GM12878 (cell line): Measurements from ENCODE around the gene PHKG2. TPM values are rescaled to one million over a fixed set of nuclear protein-coding genes. Genes with fewer than 3 reads are reported as not detected.

Experiments used
- ATAC-seq: fragments of 200-7000 bp; cut with Tn5 transposase; 3 replicates; pipeline ENCODE4 v1.9.1; 2020; ENCODE audit warnings: mild to moderate bottlenecking, moderate library complexity
- BruUV-seq: library from RNA; stranded (reverse); fragments of 400-500 nt; replicated peaks from 2 replicates; lab custom pipeline; 2021; lab: Mats Ljungman, UMichigan
- CTCF ChIA-PET: fragments of 300-600 bp; sonication (Branson Sonifier 250); formaldehyde crosslinking; extraction: SDS; loops from one replicate; lab custom pipeline; 2021; ENCODE audit warnings: inconsistent platforms; lab: Yijun Ruan, JAX
- POLR2A ChIA-PET: fragments of 350-600 bp; formaldehyde crosslinking; extraction: SDS; loops from one replicate; lab custom pipeline; 2021; ENCODE audit warnings: inconsistent platforms; lab: Charles Lee
- RAD21 ChIA-PET: fragments of 300-600 bp; sonication (Branson Sonifier 250); formaldehyde crosslinking; loops from one replicate; lab custom pipeline; 2023; ENCODE audit warnings: antibody characterized with exemption; ENCODE audit not compliant: unreplicated experiment; lab: Charles Lee
- SMC1A ChIA-PET: fragments of 300-600 bp; sonication (Branson Sonifier 250); formaldehyde crosslinking; loops from one replicate; lab custom pipeline; 2023; ENCODE audit not compliant: unreplicated experiment, uncharacterized antibody; lab: Charles Lee
- DNase-seq: peaks from one replicate; pipeline ENCODE4 v3.0.0-alpha.2; 2011; ENCODE audit warnings: low read depth, low spot score
- FAIRE-seq: peaks from 3 replicates; lab custom pipeline; 2011; peaks lifted over from hg19 to GRCh38; lab: Jason Lieb, UNC
- H2AFZ ChIP-seq: 2 replicates; pipeline ENCODE4 v1.6.0; 2011; ENCODE audit warnings: low read depth, low read length, control low read depth; ENCODE audit not compliant: control insufficient read depth
- H3K27ac ChIP-seq: 2 replicates; pipeline ENCODE4 v1.5.1; 2011; ENCODE audit warnings: control low read depth; ENCODE audit not compliant: control insufficient read depth, insufficient read depth
- H3K27me3 ChIP-seq, 2 experiments: replicated peaks in 1 of 2; 2 replicates each; pipeline versions ENCODE4 v1.6.0 to v1.6.1; 2011; ENCODE audit warnings: low read length in 1 of 2; ENCODE audit not compliant: control insufficient read depth in 2 of 2, insufficient read depth in 2 of 2
- H3K36me3 ChIP-seq, 2 experiments: 2 replicates each; pipeline ENCODE4 v1.5.1; 2011; ENCODE audit warnings: low read length in 1 of 2; ENCODE audit not compliant: control insufficient read depth in 2 of 2, insufficient read depth in 2 of 2
- H3K4me1 ChIP-seq: 2 replicates; pipeline ENCODE4 v1.6.1; 2011; ENCODE audit warnings: mild to moderate bottlenecking, low read length, moderate library complexity, mixed read lengths; ENCODE audit not compliant: control insufficient read depth, insufficient read depth
- H3K4me2 ChIP-seq: 2 replicates; pipeline ENCODE4 v1.6.0; 2011; ENCODE audit warnings: control low read depth; ENCODE audit not compliant: control insufficient read depth, insufficient read depth
- H3K4me3 ChIP-seq: fragments of 200-600 bp; sonication (generic); 2 replicates; pipeline ENCODE4 v1.5.1; 2016
- H3K79me2 ChIP-seq: 2 replicates; pipeline ENCODE4 v1.6.0; 2011; ENCODE audit warnings: low read length; ENCODE audit not compliant: control insufficient read depth, insufficient read depth
- H3K9ac ChIP-seq: 2 replicates; pipeline ENCODE4 v1.8.0; 2011; ENCODE audit warnings: low read length, control low read depth, mixed read lengths; ENCODE audit not compliant: control insufficient read depth, insufficient read depth
- H3K9me3 ChIP-seq: replicated peaks from 3 replicates; pipeline ENCODE4 v1.5.1; 2011; ENCODE audit warnings: mild to moderate bottlenecking, low read length; ENCODE audit not compliant: control insufficient read depth, insufficient read depth
- H4K20me1 ChIP-seq: 2 replicates; pipeline ENCODE4 v1.6.0; 2011; ENCODE audit not compliant: control insufficient read depth, insufficient read depth
- ASH2L ChIP-seq: fragments of 300-600, 200-600 bp; sonication (generic); IDR thresholded peaks from 2 replicates; pipeline ENCODE4 v1.6.1; 2017; ENCODE audit warnings: low read depth, mild to moderate bottlenecking, borderline replicate concordance
- ESRRA ChIP-seq: IDR thresholded peaks from 2 replicates; pipeline ENCODE4 v1.6.1; 2012; ENCODE audit warnings: mild to moderate bottlenecking, low read length, improper control_type of control experiment
- FOXM1 ChIP-seq: IDR thresholded peaks from 2 replicates; pipeline ENCODE4 v1.6.1; 2012; ENCODE audit warnings: low read depth, mild to moderate bottlenecking, inconsistent platforms, low read length, moderate library complexity
- HDAC6 ChIP-seq: fragments of 200-600 bp; sonication (generic); IDR thresholded peaks from one replicate; pipeline ENCODE4 v1.8.0; 2017; ENCODE audit warnings: antibody characterized with exemption; ENCODE audit not compliant: unreplicated experiment
- IRF4 ChIP-seq: IDR thresholded peaks from 2 replicates; pipeline ENCODE4 v1.6.1; 2011; ENCODE audit warnings: low read depth, low read length
- MEF2A ChIP-seq: IDR thresholded peaks from 2 replicates; pipeline ENCODE4 v1.6.1; 2011; ENCODE audit warnings: low read depth, mild to moderate bottlenecking, low read length, moderate library complexity; ENCODE audit not compliant: insufficient read depth
- NFXL1 ChIP-seq: fragments of 450-650 bp; IDR thresholded peaks from 2 replicates; pipeline ENCODE4 v1.6.1; 2017; ENCODE audit warnings: antibody characterized with exemption, mild to moderate bottlenecking, borderline replicate concordance
- PKNOX1 ChIP-seq: fragments of 450-650 bp; IDR thresholded peaks from 2 replicates; pipeline ENCODE4 v1.6.1; 2016; ENCODE audit warnings: mild to moderate bottlenecking
- POLR2A ChIP-seq: IDR thresholded peaks from 2 replicates; pipeline ENCODE4 v1.6.1; 2011; ENCODE audit warnings: low read depth, mild to moderate bottlenecking, low read length
- PRDM15 ChIP-seq: fragments of 450-650 bp; formaldehyde crosslinking; IDR thresholded peaks from 2 replicates; pipeline ENCODE4 v1.4.0; 2020; ENCODE audit warnings: mild to moderate bottlenecking, moderate library complexity
- YY1 ChIP-seq: IDR thresholded peaks from 2 replicates; pipeline ENCODE4 v1.6.1; 2011; ENCODE audit warnings: low read depth, mild to moderate bottlenecking, low read length
- ZNF207 ChIP-seq: fragments of 450-650 bp; IDR thresholded peaks from 2 replicates; pipeline ENCODE4 v1.6.1; 2014; ENCODE audit warnings: antibody characterized with exemption, mild to moderate bottlenecking, borderline replicate concordance
- ZNF217 ChIP-seq: fragments of 450-650 bp; IDR thresholded peaks from 2 replicates; pipeline ENCODE4 v1.6.1; 2017; ENCODE audit warnings: antibody characterized with exemption, mild to moderate bottlenecking
- WGBS: methylation state at CpG from one replicate; pipeline ENCODE4 v1.1.6; 2016; ENCODE audit warnings: low lambda C conversion rate; ENCODE audit not compliant: insufficient replicate concordance, insufficient coverage; ENCODE audit errors: missing lambda C conversion rate; 5-methylcytosine and 5-hydroxymethylcytosine counted together
- in situ Hi-C: fragments of 300-500 bp; cut with MboI; formaldehyde crosslinking; loops from 9 replicates; pipeline ENCODE4 v1.14.3; 2018; ENCODE audit warnings: mixed read lengths
- intact Hi-C: fragments of 100-400 bp; cut with micrococcal nuclease; formaldehyde crosslinking; loops from one replicate; pipeline ENCODE4 v1.14.2; 2022; ENCODE audit not compliant: unreplicated experiment
- polyA plus RNA-seq, 11 experiments: library from polyadenylated mRNA; depleted of rRNA in 4 of 11; unstranded in 6 of 11; stranded (reverse) in 5 of 11; fragments of >200 nt; fragmentation: Nextera tagmentation in 4 of 11; fragmentation: Illumina TruSeq in 1 of 11; extraction: Ambion mirVana in 4 of 11; extraction: Trizol in 1 of 11; gene quantifications; 1 replicate in 1 of 11; 2 replicates in 10 of 11; pipeline versions ENCODE4 v1.2.1 to v1.2.3, GENCODE V29; 2011 to 2016; ENCODE audit warnings: inconsistent platforms in 2 of 11, missing spikeins in 2 of 11, low read depth in 1 of 11
- total RNA-seq, 4 experiments: library from RNA; depleted of rRNA in 3 of 4; stranded (reverse); fragments of >200 nt in 3 of 4; fragmentation: Illumina TruSeq in 1 of 4; extraction: Trizol in 1 of 4; gene quantifications; 2 replicates each; pipeline versions ENCODE4 v1.2.1 to v1.2.3, GENCODE V29; 2013 to 2021

The PHKG2 gene
- total and polyA plus RNA-seq, 10 of the 15 experiments (the other 5 are each of a cell fraction or from before 2014, with no cell fraction given): 5.2 to 50.1 (median 37.2) TPM

- ATAC-seq (no peak), FAIRE-seq (no peak), DNase-seq (no peak)
- Histone ChIP-seq H2AFZ (no peak overlapping the region), H4K20me1 (no peaks in the 10 kb centered on the region), H3K27ac (no peak overlapping the region), H3K27me3 (no peaks in the 10 kb centered on the region), H3K79me2 (peaks cover 2% of the 10 kb centered on the region; the same call in 1 of the 2 replicates), H3K4me2 (no peak overlapping the region), H3K9ac (no peak overlapping the region), H3K9me3 (no peaks in the 10 kb centered on the region), H3K4me1 (no peaks in the 10 kb centered on the region), H3K36me3 (peaks cover 20 to 32% of the 10 kb centered on the region in 2 experiments; a peak in 3 of 4 replicates), H3K4me3 (no peak overlapping the region)
- ChIA-PET RAD21 (no interaction called here), SMC1A (no interaction called here), POLR2A (interaction anchor here (1.2 kb wide), 1 partner anchor 24 kb away, joined by 4 read pairs; the partner anchor contains the start of gene PHKG2), CTCF (interaction anchor here (0.9 kb wide), 1 partner anchor 9 kb away, joined by 4 read pairs; no protein-coding TSS in a partner anchor)
- BruUV-seq: no TSS peak
- WGBS: 95% methylated on average over 14 of the region's 14 CpGs
- intact Hi-C loops: no loop called here
- in situ Hi-C loops: loop anchor here (25.0 kb wide), 1 partner anchor 1116 kb away; no protein-coding TSS in a partner anchor
- no peak for TF ChIP-seq ZNF207
- no peak for TF ChIP-seq MEF2A
- no peak for TF ChIP-seq NFXL1
- no peak for TF ChIP-seq FOXM1
- TF ChIP-seq YY1: no peak
- TF ChIP-seq PKNOX1: no peak
- no peak for TF ChIP-seq IRF4
- TF ChIP-seq HDAC6: no peak
- no peak for TF ChIP-seq ASH2L
- TF ChIP-seq POLR2A: no peak
- no peak for TF ChIP-seq PRDM15
- TF ChIP-seq ZNF217: no peak
- no peak for TF ChIP-seq ESRRA
Measured at GRCh38 chr16:30771726-30772125, 23.5 kb downstream of the PHKG2 start.
